Neural crest cell (in vitro differentiated cells): ENCODE measurements around the gene CLEC3A. TPM values are rescaled to one million over a fixed set of nuclear protein-coding genes. Genes with fewer than 3 reads are reported as not detected.
A peak's percentile ranks its signal among the peaks of the same experiment; 100 is the strongest.

Source experiments
- DNase-seq: peaks from one replicate; pipeline ENCODE4 v3.0.0; 2021; ENCODE audit warnings: low read depth, mixed read lengths, low spot score
- H3K27ac Mint-ChIP-seq: one replicate; pipeline ENCODE4 v1.8.0; 2021; ENCODE audit warnings: mild to moderate bottlenecking, mixed read lengths; ENCODE audit not compliant: unreplicated experiment
- H3K27me3 Mint-ChIP-seq: 2 replicates; pipeline ENCODE4 v1.8.0; 2021; ENCODE audit warnings: low read depth, mild to moderate bottlenecking, mixed read lengths
- H3K36me3 Mint-ChIP-seq: 2 replicates; pipeline ENCODE4 v1.8.0; 2021; ENCODE audit warnings: low read depth, mild to moderate bottlenecking, mixed read lengths
- H3K4me1 Mint-ChIP-seq: 2 replicates; pipeline ENCODE4 v1.8.0; 2021; ENCODE audit warnings: mixed read lengths
- H3K4me3 Mint-ChIP-seq: one replicate; pipeline ENCODE4 v1.8.0; 2021; ENCODE audit warnings: mild to moderate bottlenecking, mixed read lengths
- H3K9me3 Mint-ChIP-seq: 2 replicates; pipeline ENCODE4 v1.8.0; 2021; ENCODE audit warnings: mixed read lengths
- total RNA-seq: library from RNA; stranded (reverse); gene quantifications from 2 replicates; pipeline ENCODE4 v1.2.1, GENCODE V29; 2021
- TF ChIP-seq, protein P1 (sequence below): fragments of 200-600 bp; sonication (generic); conservative IDR thresholded peaks from 2 replicates; pipeline ENCODE4 v1.5.0; 2021; ENCODE audit warnings: antibody characterized with exemption, mild to moderate bottlenecking

Gene CLEC3A
- total RNA-seq, 1 donor from 2014 or later, result not detected

- Mint-ChIP-seq H3K9me3 (peaks cover 6% of the 10 kb centered on the region), H3K36me3 (peaks cover 3% of the 10 kb centered on the region), H3K4me3 (no peak overlapping the region), H3K4me1 (peaks cover 16% of the 10 kb centered on the region), H3K27ac (no peak overlapping the region), H3K27me3 (peaks cover 5% of the 10 kb centered on the region)
- TF ChIP-seq, protein P1, sequence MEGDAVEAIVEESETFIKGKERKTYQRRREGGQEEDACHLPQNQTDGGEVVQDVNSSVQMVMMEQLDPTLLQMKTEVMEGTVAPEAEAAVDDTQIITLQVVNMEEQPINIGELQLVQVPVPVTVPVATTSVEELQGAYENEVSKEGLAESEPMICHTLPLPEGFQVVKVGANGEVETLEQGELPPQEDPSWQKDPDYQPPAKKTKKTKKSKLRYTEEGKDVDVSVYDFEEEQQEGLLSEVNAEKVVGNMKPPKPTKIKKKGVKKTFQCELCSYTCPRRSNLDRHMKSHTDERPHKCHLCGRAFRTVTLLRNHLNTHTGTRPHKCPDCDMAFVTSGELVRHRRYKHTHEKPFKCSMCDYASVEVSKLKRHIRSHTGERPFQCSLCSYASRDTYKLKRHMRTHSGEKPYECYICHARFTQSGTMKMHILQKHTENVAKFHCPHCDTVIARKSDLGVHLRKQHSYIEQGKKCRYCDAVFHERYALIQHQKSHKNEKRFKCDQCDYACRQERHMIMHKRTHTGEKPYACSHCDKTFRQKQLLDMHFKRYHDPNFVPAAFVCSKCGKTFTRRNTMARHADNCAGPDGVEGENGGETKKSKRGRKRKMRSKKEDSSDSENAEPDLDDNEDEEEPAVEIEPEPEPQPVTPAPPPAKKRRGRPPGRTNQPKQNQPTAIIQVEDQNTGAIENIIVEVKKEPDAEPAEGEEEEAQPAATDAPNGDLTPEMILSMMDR, result no peak
- DNase-seq, result no peak
Observed at GRCh38 chr16:77995843-77996455, 26.4 kb upstream of the CLEC3A start.

DNA sequence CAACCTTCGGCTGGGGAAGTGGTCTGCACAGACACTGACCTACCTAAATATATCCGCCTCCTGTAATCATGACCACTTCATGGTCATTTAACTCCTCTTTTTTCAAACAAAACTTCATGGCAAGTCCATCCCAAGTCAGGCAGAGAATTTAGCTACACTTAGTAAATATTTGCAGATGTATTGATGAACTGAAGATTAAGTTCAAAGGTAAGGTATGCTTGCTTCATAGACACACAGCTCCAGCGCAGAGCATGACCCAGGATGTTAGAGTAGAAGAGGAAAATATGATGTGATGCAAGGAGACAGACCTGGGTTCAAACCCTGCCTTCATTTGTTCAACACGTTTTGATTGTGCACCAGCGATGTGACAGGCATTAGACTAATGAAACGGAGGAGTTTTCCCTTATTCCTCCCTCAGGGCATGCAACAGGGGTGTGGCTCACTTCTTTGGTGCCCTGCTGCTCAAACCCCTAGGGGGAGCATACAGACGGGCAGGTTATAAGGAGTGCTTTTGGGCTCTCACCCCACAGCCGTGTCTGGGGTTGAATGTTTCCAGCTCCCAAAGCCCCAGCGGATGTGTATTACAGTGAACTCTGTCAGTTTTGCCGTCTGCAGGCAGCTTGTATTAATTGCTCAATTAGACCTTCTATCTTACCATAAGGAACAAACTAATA, 23.9 kb upstream of the CLEC3A start:
- peaks cover 6% of the 10 kb centered on the region for H3K9me3 Mint-ChIP-seq
- H3K4me1 Mint-ChIP-seq, result peaks cover 6% of the 10 kb centered on the region
- TF ChIP-seq, protein P1, result no peak
- no peak overlapping the region for H3K27ac Mint-ChIP-seq
- no peaks in the 10 kb centered on the region for H3K36me3 Mint-ChIP-seq
- DNase-seq, result no peak
- no peak overlapping the region for H3K4me3 Mint-ChIP-seq
- H3K27me3 Mint-ChIP-seq, result no peaks in the 10 kb centered on the region

GRCh38 chr16:78001451-78002025, 20.8 kb upstream of the CLEC3A start:
- H3K36me3 Mint-ChIP-seq, result no peaks in the 10 kb centered on the region

GRCh38 chr16:78002915-78003538, 19.3 kb upstream of the CLEC3A start:
- no peaks in the 10 kb centered on the region for H3K27me3 Mint-ChIP-seq
- H3K36me3 Mint-ChIP-seq, result no peaks in the 10 kb centered on the region
- H3K27ac Mint-ChIP-seq, result no peak overlapping the region
- DNase-seq, result peak; percentile 87
- no peak overlapping the region for H3K4me3 Mint-ChIP-seq
- peaks cover 3% of the 10 kb centered on the region for H3K9me3 Mint-ChIP-seq
- peaks cover 6% of the 10 kb centered on the region for H3K4me1 Mint-ChIP-seq
- TF ChIP-seq, protein P1, result peak; percentile 95

More at GRCh38 chr16:78001451-78002025, 20.8 kb upstream of the CLEC3A start:
- TF ChIP-seq, protein P1, result no peak
- peaks cover 6% of the 10 kb centered on the region for H3K9me3 Mint-ChIP-seq
- H3K27me3 Mint-ChIP-seq, result no peaks in the 10 kb centered on the region
- H3K27ac Mint-ChIP-seq, result no peak overlapping the region
- no peak overlapping the region for H3K4me3 Mint-ChIP-seq
- H3K4me1 Mint-ChIP-seq, result peaks cover 6% of the 10 kb centered on the region
- DNase-seq, result no peak

DNA sequence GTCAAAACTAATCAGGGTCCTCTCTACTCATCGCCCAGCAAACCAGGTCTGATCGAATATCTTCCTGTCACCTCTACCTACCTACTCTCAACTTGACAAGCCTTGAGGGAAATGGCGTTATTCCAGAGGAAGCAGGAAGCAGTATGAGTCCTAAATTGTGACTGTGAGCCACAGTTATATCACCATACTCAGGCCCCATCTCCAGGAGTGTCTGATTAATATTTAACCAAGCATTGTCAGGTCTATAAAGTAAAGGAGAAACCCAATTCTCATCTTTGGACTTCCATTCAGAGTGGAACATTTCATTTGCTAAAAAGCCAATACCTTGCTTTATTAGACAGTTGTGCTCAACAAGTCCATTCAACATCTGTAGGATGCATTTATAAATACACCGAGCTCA, 17.8 kb upstream of the CLEC3A start:
- no peaks in the 10 kb centered on the region for H3K27me3 Mint-ChIP-seq
- no peak for DNase-seq
- H3K9me3 Mint-ChIP-seq, result peaks cover 3% of the 10 kb centered on the region
- peaks cover 6% of the 10 kb centered on the region for H3K4me1 Mint-ChIP-seq
- TF ChIP-seq, protein P1, result no peak
- H3K36me3 Mint-ChIP-seq, result no peaks in the 10 kb centered on the region
- H3K27ac Mint-ChIP-seq, result no peak overlapping the region
- H3K4me3 Mint-ChIP-seq, result no peak overlapping the region
